ENCODE results near the gene MT1F.

- TF ChIP-seq CTCF (IDR thresholded peaks at IDR 0.05; ENCODE audit: low read depth, low read length) = no peak
- TF ChIP-seq EZH2phosphoT487 (IDR thresholded peaks at IDR 0.05; ENCODE audit: low read depth) = no peak
Observed at GRCh38 chr16:56647641-56648431, 9.9 kb upstream of the MT1F start.
